GM19023 (cell line): ENCODE measurements around the gene ATF7IP.

ENCODE experiments used
- ATAC-seq: cut with Tn5 transposase; IDR thresholded peaks from one replicate; pipeline ENCODE4 v1.9.1; 2021; ENCODE audit warnings: mild to moderate bottlenecking, moderate library complexity; ENCODE audit not compliant: unreplicated experiment

The ATF7IP gene

GRCh38 chr12:14410177-14410576 lies 44.7 kb downstream of the ATF7IP start:
- ATAC-seq: no peak

GRCh38 chr12:14410841-14411569 lies 45.5 kb downstream of the ATF7IP start:
- no peak for ATAC-seq

GRCh38 chr12:14416658-14417057 lies 51.2 kb downstream of the ATF7IP start:
- no peak for ATAC-seq

- no peak for ATAC-seq
Measured at GRCh38 chr12:14417715-14418114, 52.2 kb downstream of the ATF7IP start.

- ATAC-seq: no peak
Measured at GRCh38 chr12:14418451-14418890, 53.0 kb downstream of the ATF7IP start.

- ATAC-seq: no peak
Measured at GRCh38 chr12:14422516-14423230, 57.2 kb downstream of the ATF7IP start.

- no peak for ATAC-seq
Measured at GRCh38 chr12:14424545-14424944, 59.1 kb downstream of the ATF7IP start.

GRCh38 chr12:14426792-14427191 lies 61.3 kb downstream of the ATF7IP start:
- no peak for ATAC-seq

- no peak for ATAC-seq
Measured at GRCh38 chr12:14427929-14428328, 62.4 kb downstream of the ATF7IP start.

GRCh38 chr12:14430394-14430986 lies 65.0 kb downstream of the ATF7IP start:
- no peak for ATAC-seq

GRCh38 chr12:14431975-14432374 lies 66.5 kb downstream of the ATF7IP start:
- ATAC-seq: no peak

- no peak for ATAC-seq
Measured at GRCh38 chr12:14435627-14436026, 70.1 kb downstream of the ATF7IP start.

- no peak for ATAC-seq
Measured at GRCh38 chr12:14442221-14442881, 76.9 kb downstream of the ATF7IP start.

- no peak for ATAC-seq
Measured at GRCh38 chr12:14443531-14443930, 78.0 kb downstream of the ATF7IP start.

GRCh38 chr12:14450479-14450878 lies 85.0 kb downstream of the ATF7IP start:
- ATAC-seq: no peak

- no peak for ATAC-seq
Measured at GRCh38 chr12:14452336-14452735, 86.9 kb downstream of the ATF7IP start.

GRCh38 chr12:14452865-14453264 lies 87.4 kb downstream of the ATF7IP start:
- no peak for ATAC-seq

- no peak for ATAC-seq
Measured at GRCh38 chr12:14454098-14454907, 88.8 kb downstream of the ATF7IP start.

- no peak for ATAC-seq
Measured at GRCh38 chr12:14460212-14460841, 94.8 kb downstream of the ATF7IP start.

GRCh38 chr12:14471497-14471896 lies 106.0 kb downstream of the ATF7IP start:
- ATAC-seq: no peak
